ENCODE results near the gene PSMA3. TPM values are rescaled to one million over a fixed set of nuclear protein-coding genes. Genes with fewer than 3 reads are reported as not detected.
A peak's percentile ranks its signal among the peaks of the same experiment; 100 is the strongest.

The PSMA3 gene
- total and polyA plus RNA-seq, 2 donors (not counting 1 experiment from before 2014, with no cell fraction given), result 80.1 to 279 TPM

DNA sequence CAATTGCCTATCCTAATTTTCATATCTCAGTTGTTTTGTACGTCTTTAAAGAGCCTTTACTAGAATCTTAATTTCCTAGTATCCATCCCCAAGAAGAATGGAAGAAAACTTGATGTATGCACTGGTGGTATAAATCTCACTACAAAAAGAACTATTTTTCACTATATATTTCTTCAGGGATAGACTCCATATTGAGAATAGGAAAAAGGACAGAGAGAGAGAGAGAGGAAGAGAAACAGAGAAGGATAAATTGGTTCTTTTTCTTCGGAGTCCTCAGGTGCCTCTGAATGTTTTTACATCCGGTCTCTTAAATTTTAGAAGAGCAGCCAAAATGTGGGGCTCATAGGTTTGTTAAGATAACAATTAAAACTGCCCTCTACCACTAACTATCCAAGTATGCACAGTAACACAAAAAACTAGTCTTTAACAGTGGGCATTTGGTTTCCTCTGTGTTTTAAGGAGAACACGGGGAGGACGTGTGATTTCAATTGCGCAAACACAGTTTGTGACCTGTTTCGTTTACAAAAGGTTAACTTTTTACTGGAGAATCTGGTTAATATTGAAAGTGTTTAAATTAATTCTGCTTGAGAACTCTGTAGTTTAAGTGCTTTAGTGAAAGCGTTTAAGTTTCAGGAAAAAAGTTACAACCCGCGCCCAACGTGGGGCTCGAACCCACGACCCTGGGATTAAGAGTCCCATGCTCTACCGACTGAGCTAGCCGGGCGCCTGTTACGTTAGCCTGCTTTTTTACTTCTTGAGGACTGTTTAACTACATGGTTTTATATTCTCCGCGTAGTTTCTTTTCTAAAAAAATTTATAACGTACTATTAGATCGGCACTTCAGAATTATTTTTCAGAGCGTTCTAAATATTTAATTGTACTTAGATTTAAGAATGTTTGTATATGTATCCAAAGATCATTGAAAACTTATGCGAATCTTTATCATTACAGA, 5.1 kb upstream of the PSMA3 start:
- no peaks in the 10 kb centered on the region for H3K9me3 ChIP-seq (ENCODE audit: control insufficient read depth, insufficient read depth, low read depth, low read length)
- peak overlapping the region; percentile 68 to 94 (median 82) for H3K4me3 ChIP-seq (replicated peaks in 1 of 4; ENCODE audit: control extremely low read depth in 1 of 4, insufficient read depth in 1 of 4, low read depth in 3 of 4, low read length in 4 of 4)
- no peaks in the 10 kb centered on the region for H3K27me3 ChIP-seq (ENCODE audit: control insufficient read depth, insufficient read depth, low read length)
- H3K27ac ChIP-seq (ENCODE audit: insufficient read depth, low read length), result peak overlapping the region; percentile 29
- peak overlapping the region; percentile 28 for H3K9ac ChIP-seq (ENCODE audit: insufficient read depth, low read length)
- TF ChIP-seq, protein P1, sequence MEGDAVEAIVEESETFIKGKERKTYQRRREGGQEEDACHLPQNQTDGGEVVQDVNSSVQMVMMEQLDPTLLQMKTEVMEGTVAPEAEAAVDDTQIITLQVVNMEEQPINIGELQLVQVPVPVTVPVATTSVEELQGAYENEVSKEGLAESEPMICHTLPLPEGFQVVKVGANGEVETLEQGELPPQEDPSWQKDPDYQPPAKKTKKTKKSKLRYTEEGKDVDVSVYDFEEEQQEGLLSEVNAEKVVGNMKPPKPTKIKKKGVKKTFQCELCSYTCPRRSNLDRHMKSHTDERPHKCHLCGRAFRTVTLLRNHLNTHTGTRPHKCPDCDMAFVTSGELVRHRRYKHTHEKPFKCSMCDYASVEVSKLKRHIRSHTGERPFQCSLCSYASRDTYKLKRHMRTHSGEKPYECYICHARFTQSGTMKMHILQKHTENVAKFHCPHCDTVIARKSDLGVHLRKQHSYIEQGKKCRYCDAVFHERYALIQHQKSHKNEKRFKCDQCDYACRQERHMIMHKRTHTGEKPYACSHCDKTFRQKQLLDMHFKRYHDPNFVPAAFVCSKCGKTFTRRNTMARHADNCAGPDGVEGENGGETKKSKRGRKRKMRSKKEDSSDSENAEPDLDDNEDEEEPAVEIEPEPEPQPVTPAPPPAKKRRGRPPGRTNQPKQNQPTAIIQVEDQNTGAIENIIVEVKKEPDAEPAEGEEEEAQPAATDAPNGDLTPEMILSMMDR (conservative IDR thresholded peaks at IDR 0.05 in 1 of 2, IDR thresholded peaks at IDR 0.05 in 1 of 2; ENCODE audit: low read depth in 1 of 2, low read length in 2 of 2), result no peak
- no peak for TF ChIP-seq EZH2 (IDR thresholded peaks at IDR 0.05; ENCODE audit: low read length, missing control alignments)
- peak overlapping the region; percentile 98 for H3K4me2 ChIP-seq (ENCODE audit: extremely low read depth, insufficient read depth, low read length)
- H4K20me1 ChIP-seq (ENCODE audit: control insufficient read depth, extremely low read depth, insufficient read depth, low read length), result no peaks in the 10 kb centered on the region
- peaks cover 2% of the 10 kb centered on the region for H3K4me1 ChIP-seq (ENCODE audit: control insufficient read depth, extremely low read depth, insufficient read depth, low read length)
- no peaks in the 10 kb centered on the region for H3K79me2 ChIP-seq (ENCODE audit: control insufficient read depth, insufficient read depth, low read length)
- peak overlapping the region; percentile 84 for H2AFZ ChIP-seq (ENCODE audit: low read length)
- no peaks in the 10 kb centered on the region for H3K36me3 ChIP-seq (ENCODE audit: control insufficient read depth, insufficient read depth, low read length)
- DNase-seq (ENCODE audit: low read depth in 2 of 2), result peak; percentile 50 to 78

DNA sequence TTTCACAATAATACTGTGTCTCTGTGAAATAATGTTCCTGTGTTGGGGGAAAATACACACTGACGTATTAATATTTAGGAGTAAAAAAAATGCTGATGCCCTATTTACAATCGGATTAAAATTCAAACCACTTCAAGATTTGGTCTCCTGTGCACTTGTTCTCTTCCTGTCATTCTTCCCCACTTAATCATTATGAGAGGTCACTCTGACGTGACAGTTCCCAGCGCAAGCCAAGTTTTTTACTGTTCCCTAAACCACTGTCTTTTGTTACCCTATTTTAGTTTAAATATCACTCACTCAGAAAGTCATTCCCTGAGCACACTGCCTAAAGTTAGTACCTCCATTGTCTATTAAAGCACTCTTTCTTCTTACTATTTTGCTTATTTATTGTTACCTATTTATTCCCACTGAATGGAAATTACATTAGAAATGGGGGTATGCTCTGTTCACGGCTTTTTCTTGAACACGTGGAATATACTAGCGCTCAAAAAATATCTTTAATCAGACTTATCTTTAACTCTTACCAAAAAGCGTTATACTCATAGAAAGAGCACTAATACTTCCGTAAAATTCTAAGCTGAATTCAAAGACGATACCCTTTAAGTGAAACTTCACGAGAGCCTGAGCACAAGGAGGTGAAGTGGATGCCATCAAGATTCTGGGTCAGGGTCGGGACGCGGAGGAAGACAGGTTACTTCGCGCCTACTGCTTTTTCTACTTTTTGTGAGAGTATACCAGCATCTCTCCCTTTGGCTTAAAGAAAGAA, 670 bp upstream of the PSMA3 start:
- Histone ChIP-seq H3K79me2 (ENCODE audit: control insufficient read depth, insufficient read depth, low read length) (peaks cover 43% of the 10 kb centered on the region), H4K20me1 (ENCODE audit: control insufficient read depth, extremely low read depth, insufficient read depth, low read length) (no peaks in the 10 kb centered on the region), H3K9ac (ENCODE audit: insufficient read depth, low read length) (peak overlapping the region; percentile 50), H3K4me1 (ENCODE audit: control insufficient read depth, extremely low read depth, insufficient read depth, low read length) (no peaks in the 10 kb centered on the region), H2AFZ (ENCODE audit: low read length) (peak overlapping the region; percentile 58), H3K9me3 (ENCODE audit: control insufficient read depth, insufficient read depth, low read depth, low read length) (no peaks in the 10 kb centered on the region), H3K27me3 (ENCODE audit: control insufficient read depth, insufficient read depth, low read length) (no peaks in the 10 kb centered on the region), H3K4me3 (replicated peaks in 1 of 4; ENCODE audit: control extremely low read depth in 1 of 4, insufficient read depth in 1 of 4, low read depth in 3 of 4, low read length in 4 of 4) (peak overlapping the region; percentile 53 to 100 (median 90)), H3K4me2 (ENCODE audit: extremely low read depth, insufficient read depth, low read length) (peak overlapping the region; percentile 74), H3K36me3 (ENCODE audit: control insufficient read depth, insufficient read depth, low read length) (no peaks in the 10 kb centered on the region), H3K27ac (ENCODE audit: insufficient read depth, low read length) (peak overlapping the region; percentile 52)
- DNase-seq (ENCODE audit: low read depth in 2 of 2), result peak in 1 of 2 donors; percentile 24
- TF ChIP-seq, protein P1 (conservative IDR thresholded peaks at IDR 0.05 in 1 of 2, IDR thresholded peaks at IDR 0.05 in 1 of 2; ENCODE audit: low read depth in 1 of 2, low read length in 2 of 2), result no peak
- TF ChIP-seq EZH2 (IDR thresholded peaks at IDR 0.05; ENCODE audit: low read length, missing control alignments), result no peak

DNA sequence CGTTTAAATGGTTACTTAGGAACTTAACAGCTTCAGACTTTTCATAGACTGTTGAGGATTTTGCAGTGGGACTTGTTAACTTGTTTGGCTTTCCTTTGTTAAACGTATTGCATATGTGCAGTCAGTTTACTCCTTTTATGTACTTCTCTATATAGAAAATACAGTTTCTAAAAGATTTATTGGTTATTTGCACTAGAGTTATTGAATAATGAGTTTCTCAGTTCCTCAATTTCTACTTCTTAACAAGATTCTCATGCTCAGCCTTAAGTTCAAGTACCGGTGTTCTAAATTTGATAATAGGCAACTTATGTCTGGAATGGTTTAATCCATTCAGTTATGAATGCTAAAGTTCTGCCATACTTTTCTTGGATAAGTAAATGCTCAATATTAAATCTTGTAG, 919 bp downstream of the PSMA3 start:
- peak overlapping the region; percentile 90 for H3K4me2 ChIP-seq (ENCODE audit: extremely low read depth, insufficient read depth, low read length)
- H4K20me1 ChIP-seq (ENCODE audit: control insufficient read depth, extremely low read depth, insufficient read depth, low read length), result no peaks in the 10 kb centered on the region
- TF ChIP-seq, protein P1 (conservative IDR thresholded peaks at IDR 0.05 in 1 of 2, IDR thresholded peaks at IDR 0.05 in 1 of 2; ENCODE audit: low read depth in 1 of 2, low read length in 2 of 2), result no peak
- TF ChIP-seq EZH2 (IDR thresholded peaks at IDR 0.05; ENCODE audit: low read length, missing control alignments), result no peak
- H3K9me3 ChIP-seq (ENCODE audit: control insufficient read depth, insufficient read depth, low read depth, low read length), result no peaks in the 10 kb centered on the region
- peak overlapping the region; percentile 84 to 100 (median 98) for H3K4me3 ChIP-seq (replicated peaks in 1 of 4; ENCODE audit: control extremely low read depth in 1 of 4, insufficient read depth in 1 of 4, low read depth in 3 of 4, low read length in 4 of 4)
- no peaks in the 10 kb centered on the region for H3K4me1 ChIP-seq (ENCODE audit: control insufficient read depth, extremely low read depth, insufficient read depth, low read length)
- H3K36me3 ChIP-seq (ENCODE audit: control insufficient read depth, insufficient read depth, low read length), result no peaks in the 10 kb centered on the region
- no peaks in the 10 kb centered on the region for H3K27me3 ChIP-seq (ENCODE audit: control insufficient read depth, insufficient read depth, low read length)
- H3K9ac ChIP-seq (ENCODE audit: insufficient read depth, low read length), result peak overlapping the region; percentile 95
- peak overlapping the region; percentile 97 for H3K27ac ChIP-seq (ENCODE audit: insufficient read depth, low read length)
- H2AFZ ChIP-seq (ENCODE audit: low read length), result no peak overlapping the region
- no peak for DNase-seq (ENCODE audit: low read depth in 2 of 2)
- H3K79me2 ChIP-seq (ENCODE audit: control insufficient read depth, insufficient read depth, low read length), result peaks cover 56% of the 10 kb centered on the region
